GM12873 (cell line): Measurements from ENCODE around the gene IGF2.

Experiments
- TF ChIP-seq, protein P1 (sequence below): IDR thresholded peaks from 2 replicates; pipeline ENCODE4 v1.5.1; 2012; ENCODE audit warnings: low read depth, mild to moderate bottlenecking, moderate library complexity, low read length, control low read depth; ENCODE audit not compliant: insufficient read depth; ENCODE audit errors: missing control alignments

The IGF2 gene

DNA sequence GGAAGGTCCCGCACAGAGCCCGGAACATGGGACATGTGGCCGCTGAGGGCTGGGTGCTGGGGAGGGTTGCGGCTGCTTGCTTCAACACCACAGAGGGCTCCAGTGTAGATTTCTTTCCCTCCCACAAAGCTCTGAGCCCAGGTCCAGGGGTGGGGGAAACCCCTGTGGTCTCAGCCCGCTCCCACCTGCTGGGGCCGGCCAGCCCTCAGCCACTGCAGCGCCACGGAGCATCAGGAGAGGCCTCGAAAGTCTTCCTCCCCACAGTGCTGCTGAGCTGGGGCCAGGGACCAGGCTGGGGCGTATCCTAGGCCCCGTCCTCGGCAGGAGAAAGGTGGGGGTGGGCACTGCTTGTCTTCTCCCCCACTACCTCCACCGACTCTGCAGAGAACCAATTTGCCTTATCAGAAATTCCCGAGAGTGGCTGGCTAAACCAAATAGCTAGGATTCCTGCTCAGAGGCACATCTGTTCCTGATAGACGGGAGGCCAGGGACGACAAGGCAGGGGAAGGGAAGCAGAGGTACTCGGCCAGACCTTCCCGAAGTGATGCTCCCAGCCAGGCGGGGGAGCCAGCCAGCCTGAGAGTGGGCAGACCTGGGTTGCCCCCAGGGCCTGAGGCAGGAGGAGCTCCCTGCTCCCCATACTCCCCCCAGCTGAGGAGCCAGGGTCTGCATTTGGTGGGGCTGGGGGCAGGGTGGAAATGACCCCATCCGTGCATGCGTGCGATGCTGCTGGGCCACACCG, 18.7 kb downstream of the IGF2 start:
- TF ChIP-seq, protein P1, sequence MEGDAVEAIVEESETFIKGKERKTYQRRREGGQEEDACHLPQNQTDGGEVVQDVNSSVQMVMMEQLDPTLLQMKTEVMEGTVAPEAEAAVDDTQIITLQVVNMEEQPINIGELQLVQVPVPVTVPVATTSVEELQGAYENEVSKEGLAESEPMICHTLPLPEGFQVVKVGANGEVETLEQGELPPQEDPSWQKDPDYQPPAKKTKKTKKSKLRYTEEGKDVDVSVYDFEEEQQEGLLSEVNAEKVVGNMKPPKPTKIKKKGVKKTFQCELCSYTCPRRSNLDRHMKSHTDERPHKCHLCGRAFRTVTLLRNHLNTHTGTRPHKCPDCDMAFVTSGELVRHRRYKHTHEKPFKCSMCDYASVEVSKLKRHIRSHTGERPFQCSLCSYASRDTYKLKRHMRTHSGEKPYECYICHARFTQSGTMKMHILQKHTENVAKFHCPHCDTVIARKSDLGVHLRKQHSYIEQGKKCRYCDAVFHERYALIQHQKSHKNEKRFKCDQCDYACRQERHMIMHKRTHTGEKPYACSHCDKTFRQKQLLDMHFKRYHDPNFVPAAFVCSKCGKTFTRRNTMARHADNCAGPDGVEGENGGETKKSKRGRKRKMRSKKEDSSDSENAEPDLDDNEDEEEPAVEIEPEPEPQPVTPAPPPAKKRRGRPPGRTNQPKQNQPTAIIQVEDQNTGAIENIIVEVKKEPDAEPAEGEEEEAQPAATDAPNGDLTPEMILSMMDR: no peak

DNA sequence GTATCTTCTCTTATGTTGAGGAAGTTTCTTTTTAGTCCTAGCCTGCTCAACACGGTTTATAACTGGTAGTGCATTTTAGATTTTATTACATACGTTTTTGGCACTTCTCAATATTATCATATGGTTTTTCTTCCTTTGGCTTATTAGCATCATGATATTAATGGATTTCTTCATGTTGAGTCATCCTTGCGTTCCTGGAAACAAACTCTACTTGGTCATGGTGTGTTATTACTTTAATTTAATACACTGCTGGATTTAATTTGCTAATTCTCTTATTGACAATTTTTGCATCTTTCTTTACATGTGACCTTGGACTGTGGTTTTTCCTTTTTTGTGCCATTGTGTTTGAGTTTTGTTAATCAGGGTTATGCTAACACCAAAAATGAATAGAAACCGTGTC, 20.5 kb downstream of the IGF2 start:
- TF ChIP-seq, protein P1: no peak

DNA sequence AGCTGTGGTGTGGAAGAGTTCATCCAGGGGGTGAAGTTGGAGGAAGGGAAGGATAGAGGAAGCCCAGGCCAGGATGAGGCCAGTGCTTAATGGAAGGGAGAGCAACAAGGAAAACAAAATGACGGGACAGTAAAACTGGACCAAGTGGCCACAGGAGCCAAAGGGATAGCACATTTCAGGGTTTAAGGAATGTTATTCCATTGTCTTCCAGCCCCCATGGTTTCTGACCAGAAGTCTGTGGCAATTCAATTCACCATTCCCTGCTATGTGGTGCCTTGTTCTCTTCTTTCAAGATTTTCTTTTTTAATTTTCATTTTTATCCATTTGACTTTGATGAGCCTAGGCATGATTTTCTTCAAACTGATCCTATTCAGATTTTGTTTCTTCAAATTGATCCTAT, 22.5 kb downstream of the IGF2 start:
- TF ChIP-seq, protein P1: no peak

DNA sequence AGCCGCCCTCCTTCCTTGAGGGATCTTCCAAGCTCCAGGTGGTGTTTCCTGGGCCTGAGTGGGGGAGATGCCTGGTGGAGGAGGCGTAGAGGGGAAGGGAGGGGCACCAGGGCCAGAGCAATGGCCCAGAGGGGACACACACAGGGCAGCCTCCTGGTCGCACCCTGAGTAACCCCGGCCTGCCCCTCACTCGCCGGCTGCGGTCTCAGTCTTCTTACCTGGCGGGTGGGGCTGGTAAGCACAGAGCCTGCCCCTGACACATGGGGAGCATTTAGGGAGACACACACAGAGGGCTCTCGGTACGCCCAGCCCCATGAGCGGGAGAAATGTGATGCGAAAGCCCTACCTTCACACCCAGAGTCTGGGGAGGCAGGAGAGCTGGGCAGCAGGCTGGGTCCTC, 23.9 kb downstream of the IGF2 start:
- TF ChIP-seq, protein P1: no peak

DNA sequence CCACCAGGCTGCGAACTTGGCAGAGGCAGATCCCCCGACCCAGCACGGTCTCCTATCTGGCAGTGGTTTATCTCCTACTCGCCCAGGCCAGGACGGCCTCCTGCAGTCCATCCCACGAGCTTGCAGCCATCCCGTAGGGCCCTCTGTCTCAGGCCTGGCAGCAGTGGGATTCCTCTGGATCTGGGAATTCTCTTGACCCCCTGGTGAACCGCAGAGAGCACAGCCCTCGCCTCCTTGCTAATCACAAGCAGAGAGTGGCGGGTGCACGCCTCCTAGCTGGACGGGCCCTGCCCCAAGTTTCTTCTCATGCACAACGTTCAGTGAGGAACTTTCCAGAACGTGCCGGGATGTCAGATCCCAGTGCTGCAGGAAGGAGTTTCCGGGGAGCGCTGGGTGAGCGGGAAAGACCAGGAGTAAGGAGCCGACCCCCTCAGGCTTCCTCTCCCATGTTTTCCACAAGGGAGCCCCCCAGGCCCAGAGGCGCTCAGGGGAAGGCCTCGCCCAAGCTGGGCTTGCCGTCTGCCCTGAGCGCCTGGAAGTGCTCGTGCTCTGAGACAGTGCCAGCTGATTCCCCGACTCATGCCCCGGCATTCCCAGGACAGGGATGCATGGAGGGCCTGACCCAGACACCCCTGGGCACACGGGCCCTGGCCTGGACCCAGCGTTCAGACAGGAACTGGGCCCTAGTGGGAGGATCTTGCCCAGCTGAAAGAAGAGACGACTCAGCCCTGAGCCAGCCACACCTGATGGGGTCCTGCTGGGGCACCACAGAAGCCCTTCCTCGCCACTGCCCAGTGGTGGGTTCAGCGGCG, 24.6 kb downstream of the IGF2 start:
- TF ChIP-seq, protein P1: no peak

DNA sequence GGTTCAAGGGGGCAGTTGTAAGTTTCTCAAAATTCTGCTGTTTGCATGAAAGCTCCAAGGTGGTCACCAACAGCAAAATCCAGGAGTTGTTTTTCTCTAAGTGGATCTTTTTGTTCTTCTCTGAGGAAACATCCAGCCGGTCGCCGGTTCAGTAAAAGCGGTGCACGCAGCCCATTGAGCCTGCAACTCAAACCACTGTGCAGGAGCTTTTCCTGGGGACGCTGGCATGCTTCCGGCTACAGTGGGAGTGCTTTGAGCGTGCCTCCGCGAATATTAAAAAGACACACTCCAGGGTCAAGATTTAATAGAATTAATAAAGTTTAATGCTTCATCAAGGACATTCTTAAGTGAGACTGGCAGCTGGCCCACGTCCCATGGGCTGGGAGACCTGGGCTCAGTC, 25.4 kb downstream of the IGF2 start:
- TF ChIP-seq, protein P1: no peak

DNA sequence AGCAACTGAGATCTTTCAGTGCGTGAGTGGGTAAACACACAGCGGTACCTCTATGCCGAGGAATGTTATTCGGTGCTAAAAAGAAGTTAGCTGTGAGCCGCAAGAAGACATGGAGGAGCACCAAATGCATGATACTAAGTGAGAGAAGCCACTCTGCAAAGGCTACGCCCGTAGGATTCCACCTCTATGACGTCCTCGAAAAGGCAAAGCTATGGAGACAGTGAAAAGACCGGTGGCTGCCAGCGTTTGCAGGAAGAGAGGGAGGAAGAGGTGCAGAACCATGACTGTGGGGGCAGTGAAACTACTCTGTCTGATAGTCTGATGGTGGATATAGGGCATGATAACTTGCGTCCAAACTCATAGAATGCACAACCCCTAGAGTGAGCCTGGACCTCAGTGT, 28.7 kb downstream of the IGF2 start:
- TF ChIP-seq, protein P1: no peak
